GM18502 (cell line): ENCODE results near the gene PDE9A.
"Not testable (repeated sequence)": the region's sequence is repeated elsewhere in the genome, so short reads cannot be mapped to it uniquely, and the experiment has no call there.

Experiments
- ATAC-seq: cut with Tn5 transposase; IDR thresholded peaks from one replicate; pipeline ENCODE4 v1.9.1; 2021; ENCODE audit warnings: mild to moderate bottlenecking; ENCODE audit not compliant: unreplicated experiment, poor library complexity

The PDE9A gene

GRCh38 chr21:42653231-42654061 lies at the start of gene PDE9A:
Gene PDE9A (plus strand): TSS chr21:42653621. CDS start chr21:42653815, 194 bp downstream.
- no peak for ATAC-seq

GRCh38 chr21:42607102-42607501 lies 46.3 kb upstream of the PDE9A start:
- no peak for ATAC-seq

- no peak for ATAC-seq
Observed at GRCh38 chr21:42607525-42608102, 45.8 kb upstream of the PDE9A start.

GRCh38 chr21:42608446-42608845 lies 45.0 kb upstream of the PDE9A start:
- ATAC-seq = no peak

- peak; percentile 67 for ATAC-seq
Observed at GRCh38 chr21:42609811-42610210, 43.6 kb upstream of the PDE9A start.

- ATAC-seq = no peak
Observed at GRCh38 chr21:42611852-42612251, 41.6 kb upstream of the PDE9A start.

- ATAC-seq = no peak
Observed at GRCh38 chr21:42612390-42612789, 41.0 kb upstream of the PDE9A start.

- no peak for ATAC-seq
Observed at GRCh38 chr21:42613756-42614155, 39.7 kb upstream of the PDE9A start.

- no peak for ATAC-seq
Observed at GRCh38 chr21:42614396-42614795, 39.0 kb upstream of the PDE9A start.

GRCh38 chr21:42614811-42615351 lies 38.5 kb upstream of the PDE9A start:
- no peak for ATAC-seq

GRCh38 chr21:42615377-42615776 lies 38.0 kb upstream of the PDE9A start:
- ATAC-seq = not testable (repeated sequence)

GRCh38 chr21:42615924-42616323 lies 37.5 kb upstream of the PDE9A start:
- ATAC-seq = no peak

GRCh38 chr21:42616446-42616845 lies 37.0 kb upstream of the PDE9A start:
- no peak for ATAC-seq

- no peak for ATAC-seq
Observed at GRCh38 chr21:42616941-42617340, 36.5 kb upstream of the PDE9A start.

GRCh38 chr21:42617486-42617885 lies 35.9 kb upstream of the PDE9A start:
- no peak for ATAC-seq

- ATAC-seq = no peak
Observed at GRCh38 chr21:42618707-42619102, 34.7 kb upstream of the PDE9A start.

- no peak for ATAC-seq
Observed at GRCh38 chr21:42619166-42619565, 34.3 kb upstream of the PDE9A start.

GRCh38 chr21:42619841-42620240 lies 33.6 kb upstream of the PDE9A start:
- no peak for ATAC-seq

GRCh38 chr21:42621166-42621818 lies 32.1 kb upstream of the PDE9A start:
- no peak for ATAC-seq

- ATAC-seq = no peak
Observed at GRCh38 chr21:42621819-42622177, 31.6 kb upstream of the PDE9A start.

GRCh38 chr21:42622284-42622683 lies 31.1 kb upstream of the PDE9A start:
- ATAC-seq = no peak
